CD4-positive, alpha-beta T cell treated with Interleukin-17A for 4 hours (primary cell): ENCODE results near the gene TRIM50.
"Not testable (repeated sequence)": the region's sequence is repeated elsewhere in the genome, so short reads cannot be mapped to it uniquely, and the experiment has no call there.

Experiments used
- DNase-seq: peaks from one replicate; pipeline ENCODE4 v3.0.0-alpha.2; 2020; ENCODE audit warnings: mixed read lengths

TRIM50 gene

DNA sequence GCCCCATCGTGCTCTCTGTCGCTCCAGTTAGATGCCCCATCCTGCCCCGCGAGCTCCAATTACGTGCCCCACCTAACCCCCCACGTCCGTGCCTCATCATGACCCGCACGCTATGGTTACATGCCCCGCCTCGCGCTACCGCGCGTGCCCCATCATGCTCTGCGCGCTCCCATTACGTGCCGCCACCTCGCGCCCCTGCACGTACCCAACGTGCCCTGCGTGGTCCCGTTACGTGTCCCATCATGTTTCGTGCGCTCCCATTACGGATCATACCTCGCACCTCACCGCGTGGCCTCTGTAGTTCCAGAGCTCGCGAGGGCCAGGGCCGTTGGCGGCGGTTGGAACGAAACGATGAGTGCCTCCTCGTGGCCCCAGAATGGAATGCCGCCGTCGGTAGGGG is at the start of gene TRIM50, which contains the start of gene FKBP6:
Gene TRIM50, minus strand, starts transcription at position 161 of the 400 bp plus-strand sequence. CDS start 3,295 bp downstream, outside the sequence.
Gene FKBP6, plus strand, starts transcription at position 240 of the 400 bp plus-strand sequence. CDS start 268 bp downstream, outside the sequence.
- not testable (repeated sequence) for DNase-seq

DNA sequence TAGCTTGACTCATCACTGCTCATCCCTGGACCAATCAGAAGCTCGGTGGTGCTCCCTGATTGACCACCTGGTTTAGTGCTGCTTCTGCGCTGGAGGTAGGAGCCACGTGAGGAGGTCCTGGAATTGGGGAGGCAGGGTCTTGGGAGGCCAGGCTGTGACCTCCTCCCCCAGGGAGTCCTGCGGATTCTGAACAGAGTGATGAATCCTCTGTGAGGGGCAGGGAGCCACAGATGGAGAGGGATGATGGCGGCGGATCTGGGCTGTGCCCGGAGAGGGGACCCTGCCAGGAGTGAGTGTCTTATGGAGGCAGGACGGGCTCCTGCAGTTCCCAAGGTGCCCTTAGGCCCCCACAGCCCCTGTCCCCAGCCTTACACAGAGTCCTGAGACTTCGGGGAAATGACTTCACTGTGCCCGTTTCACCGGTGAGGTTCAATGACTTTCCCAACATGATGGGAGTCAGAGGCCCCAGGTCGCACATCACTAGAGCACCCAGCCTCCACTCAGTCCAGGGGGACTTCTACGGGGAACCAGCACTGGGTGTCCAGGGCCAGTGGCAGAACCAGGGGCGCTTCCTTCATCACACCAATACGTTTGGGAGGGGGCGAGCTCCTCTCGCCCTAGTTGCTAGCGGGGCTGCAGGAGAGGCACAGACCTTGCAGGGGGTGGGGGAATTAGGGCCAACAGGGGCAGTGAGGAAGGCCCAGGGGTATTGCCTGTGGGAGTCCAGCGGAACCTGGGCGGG is 49.0 kb upstream of the TRIM50 start:
- DNase-seq: no peak

DNA sequence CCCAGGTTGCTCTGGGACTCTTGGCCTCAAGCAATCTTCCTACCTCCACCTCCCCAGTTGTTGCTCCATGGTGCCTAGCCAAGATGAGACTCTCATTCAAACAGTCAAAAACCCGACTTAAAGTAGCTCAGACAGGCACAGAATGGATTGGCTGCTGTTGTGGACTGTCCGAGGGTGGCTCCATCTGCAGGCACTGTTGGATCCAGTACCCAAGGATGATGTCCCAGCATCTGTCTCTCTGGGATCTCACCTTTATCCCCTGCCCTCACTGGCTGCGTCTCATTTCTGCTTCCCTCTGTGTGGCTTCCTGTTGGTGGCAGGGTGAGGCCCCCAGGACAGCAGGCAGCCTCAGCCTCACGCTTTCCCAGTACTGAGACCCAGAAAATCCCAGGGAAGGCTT is 48.4 kb upstream of the TRIM50 start:
- DNase-seq: not testable (repeated sequence)

DNA sequence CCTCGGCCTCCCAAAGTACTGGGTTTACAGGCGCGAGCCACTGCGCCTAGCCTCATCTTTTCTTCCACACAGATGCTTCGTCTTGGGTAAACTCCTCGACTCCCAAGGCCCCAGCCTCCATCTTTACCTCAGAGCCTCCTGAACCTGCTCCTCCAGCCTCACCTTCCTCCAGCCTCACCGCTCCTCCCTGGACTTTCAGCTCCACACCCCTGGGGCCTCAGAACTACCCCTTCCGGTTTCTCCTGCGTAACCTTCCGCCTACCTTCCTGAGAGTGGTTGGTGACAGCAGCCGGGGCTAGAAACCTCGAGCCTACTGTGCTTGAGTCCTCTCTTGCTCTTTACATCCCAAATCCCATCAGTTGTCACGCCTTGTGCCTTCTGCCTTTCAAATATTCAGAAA is 45.9 kb upstream of the TRIM50 start:
- DNase-seq: no peak

- DNase-seq: no peak
Measured at GRCh38 chr7:73369622-73370021, 41.7 kb upstream of the TRIM50 start.

DNA sequence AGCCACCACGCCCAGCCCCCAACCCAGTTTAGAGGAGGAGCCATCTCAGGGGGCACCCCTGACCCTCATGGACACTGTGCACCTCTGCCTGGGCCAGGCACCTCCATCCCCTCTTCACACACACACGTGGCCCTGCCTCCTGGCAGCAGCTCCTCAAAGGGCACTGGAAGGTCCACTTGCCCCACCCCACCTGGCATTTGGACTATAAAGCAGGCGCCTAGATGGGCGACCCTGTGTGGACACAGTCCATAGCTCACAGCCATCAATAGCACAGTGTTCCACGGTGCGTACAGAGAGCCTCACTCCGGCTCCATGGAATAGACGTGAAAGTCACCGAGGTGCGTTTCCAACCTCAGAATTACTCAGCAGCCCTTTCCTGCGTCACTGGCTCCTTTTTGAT is 41.1 kb upstream of the TRIM50 start:
- DNase-seq: no peak

- DNase-seq: no peak
Measured at GRCh38 chr7:73366990-73367389, 39.1 kb upstream of the TRIM50 start.

- DNase-seq: no peak
Measured at GRCh38 chr7:73366127-73366526, 38.2 kb upstream of the TRIM50 start.

GRCh38 chr7:73364006-73364728 is 36.3 kb upstream of the TRIM50 start:
- no peak for DNase-seq

DNA sequence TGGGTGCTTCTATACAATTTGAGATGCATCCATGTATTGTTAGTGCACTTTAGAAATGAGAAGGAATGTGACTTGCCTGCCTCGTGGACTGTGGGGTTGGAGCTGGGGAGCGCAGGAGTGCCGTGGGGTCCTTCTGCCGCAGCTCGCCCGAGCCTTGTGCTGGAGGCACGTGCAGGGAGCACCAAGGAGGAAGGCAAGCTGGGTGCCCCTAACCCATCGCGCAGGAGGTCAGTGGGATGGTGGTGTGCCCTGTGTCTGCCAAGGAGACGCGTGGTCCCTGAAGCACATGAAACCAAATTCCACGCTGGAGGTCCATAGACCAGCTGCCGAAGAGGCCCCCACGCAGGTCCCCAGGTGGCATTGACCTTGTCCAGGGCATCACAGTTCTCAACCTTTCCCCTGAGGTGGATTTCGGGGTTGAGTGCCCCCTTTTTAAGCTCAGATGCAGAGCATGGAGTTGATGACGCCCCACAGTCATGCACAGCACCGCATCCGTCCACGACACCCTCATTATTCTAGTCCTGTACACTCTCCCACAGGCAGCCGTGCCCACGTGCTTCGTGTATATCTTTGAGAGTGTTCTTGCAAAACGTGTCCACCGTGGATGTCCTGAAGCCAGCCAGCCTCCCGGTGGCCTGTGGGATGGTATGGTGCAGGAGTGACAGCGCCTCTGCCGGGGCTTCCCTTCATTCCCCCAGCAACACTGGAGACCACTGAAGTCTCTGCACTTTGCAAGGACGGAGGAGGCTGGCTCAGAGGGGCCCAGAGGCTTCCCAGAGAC is 35.5 kb upstream of the TRIM50 start:
- DNase-seq: no peak

DNA sequence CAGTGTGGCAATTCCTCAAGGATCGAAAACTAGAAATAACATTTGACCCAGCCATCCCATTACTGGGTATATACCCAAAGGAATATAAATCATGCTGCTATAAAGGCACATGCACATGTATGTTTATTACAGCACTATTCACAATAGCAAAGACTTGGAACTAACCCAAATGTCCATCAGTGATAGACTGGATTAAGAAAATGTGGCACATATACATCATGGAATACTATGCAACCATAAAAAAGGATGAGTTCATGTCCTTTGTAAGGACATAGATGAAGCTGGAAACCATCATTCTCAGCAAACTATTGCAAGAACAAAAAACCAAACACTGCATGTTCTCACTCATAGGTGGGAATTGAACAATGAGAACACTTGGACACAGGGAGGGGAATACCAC is 32.7 kb upstream of the TRIM50 start:
- not testable (repeated sequence) for DNase-seq

DNA sequence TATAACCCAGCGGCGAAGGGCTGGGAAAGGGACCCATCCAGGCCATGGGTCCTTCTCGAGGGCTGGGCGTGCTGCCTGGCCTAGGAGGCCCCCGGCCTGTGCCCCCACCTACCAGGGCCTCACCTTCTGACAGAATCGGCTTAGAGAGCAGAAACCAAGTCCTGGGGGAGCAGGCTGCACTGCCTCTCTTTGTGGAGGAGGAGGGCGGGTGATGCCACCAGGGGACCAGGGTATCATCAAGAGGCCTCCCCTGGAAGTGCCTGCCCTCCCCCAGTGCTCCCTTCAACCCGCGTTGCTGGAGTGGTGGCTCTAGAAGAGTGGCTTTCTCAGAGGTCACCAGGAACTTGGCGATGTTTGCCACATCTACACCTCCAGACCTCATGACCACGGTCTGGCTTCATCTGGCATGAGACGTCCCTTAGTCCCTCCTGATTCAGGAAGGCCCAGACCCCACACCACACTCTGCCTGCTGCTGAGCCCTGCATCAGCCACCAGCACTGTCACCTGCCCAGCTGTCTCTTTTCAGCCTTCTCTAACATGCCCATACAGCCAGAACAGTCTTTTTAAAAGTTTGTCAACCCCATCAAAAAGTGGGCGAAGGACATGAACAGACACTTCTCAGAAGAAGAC is 32.0 kb upstream of the TRIM50 start:
- DNase-seq: no peak

- no peak for DNase-seq
Measured at GRCh38 chr7:73359306-73359705, 31.4 kb upstream of the TRIM50 start.

GRCh38 chr7:73358590-73359275 is 30.9 kb upstream of the TRIM50 start:
- no peak for DNase-seq

DNA sequence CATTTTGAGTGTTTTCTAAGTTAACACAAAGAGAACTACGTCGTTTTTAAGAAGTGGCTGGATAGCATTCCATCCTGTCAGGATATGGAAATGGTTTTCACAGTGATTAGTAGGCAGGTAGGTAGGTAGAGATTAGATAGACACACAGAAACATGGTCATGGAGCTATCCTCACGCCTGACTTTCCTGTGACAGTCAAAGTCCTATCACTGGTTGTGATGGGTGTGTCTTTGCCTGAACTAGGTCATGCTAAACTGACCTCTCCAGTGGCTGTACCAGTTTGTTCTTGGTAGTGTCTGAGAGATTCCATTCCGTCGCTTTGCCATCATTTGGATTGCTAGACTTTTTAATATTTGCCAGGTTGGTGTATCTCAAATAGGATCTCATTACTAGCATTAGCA is 28.3 kb upstream of the TRIM50 start:
- DNase-seq: no peak

DNA sequence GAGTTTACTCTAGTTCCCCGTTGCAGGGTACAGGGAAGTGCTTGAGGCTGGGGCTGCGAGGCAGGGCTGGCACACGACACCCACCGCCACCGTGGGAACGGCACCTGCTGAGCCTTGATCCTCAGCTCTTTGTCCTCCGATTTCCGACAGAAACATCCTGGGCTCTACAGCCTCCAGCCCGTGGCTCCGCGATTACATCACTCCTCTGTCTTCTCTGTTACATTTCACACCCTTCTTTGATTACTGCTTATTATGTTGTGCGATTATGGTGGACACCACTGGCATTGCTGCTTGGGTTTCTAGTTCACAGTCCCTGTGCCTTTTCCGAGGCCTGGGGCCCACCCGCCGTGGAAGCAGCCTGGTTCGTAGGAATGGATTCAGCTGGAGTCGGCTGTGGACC is 26.9 kb upstream of the TRIM50 start:
- DNase-seq: no peak

- no peak for DNase-seq
Measured at GRCh38 chr7:73354196-73354595, 26.3 kb upstream of the TRIM50 start.

DNA sequence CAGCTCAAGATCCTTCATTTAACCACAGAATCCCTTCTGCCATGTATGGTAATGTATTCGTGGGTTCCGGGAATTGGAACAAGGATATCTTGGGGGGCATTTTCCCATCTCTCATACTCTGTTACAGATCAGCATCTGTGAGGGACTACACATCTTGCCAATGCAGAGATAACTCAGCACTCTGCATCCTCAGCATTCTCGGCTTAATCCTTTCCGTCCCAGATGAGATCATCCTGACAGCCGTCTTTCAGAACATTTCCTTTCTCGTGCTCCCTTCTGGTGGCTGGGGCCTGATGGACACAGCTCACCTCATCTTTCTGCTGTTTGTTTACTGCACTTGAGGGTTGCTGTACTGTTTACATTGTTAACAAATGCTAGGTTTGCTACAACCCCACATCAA is 25.4 kb upstream of the TRIM50 start:
- no peak for DNase-seq

DNA sequence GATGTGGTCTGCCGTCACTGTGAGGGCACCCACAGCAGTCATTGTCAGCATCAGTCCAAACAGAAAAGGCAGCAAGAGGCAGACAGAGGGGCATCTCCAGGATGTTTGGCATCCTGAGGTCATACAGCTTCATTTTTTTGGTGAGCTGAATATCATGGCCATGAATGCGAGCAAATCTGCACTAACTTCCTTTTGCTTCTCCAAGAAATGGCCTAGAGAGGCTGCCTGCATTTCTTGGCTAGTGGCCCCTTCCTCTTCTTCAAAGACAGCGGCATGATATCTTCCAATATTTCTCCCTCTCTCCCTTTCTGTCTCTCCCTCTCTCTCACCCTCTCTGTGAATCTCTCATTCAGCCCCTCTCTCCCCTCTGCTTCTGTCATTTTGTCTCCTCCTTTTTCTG is 24.9 kb upstream of the TRIM50 start:
- no peak for DNase-seq

- no peak for DNase-seq
Measured at GRCh38 chr7:73351447-73352167, 23.7 kb upstream of the TRIM50 start.

DNA sequence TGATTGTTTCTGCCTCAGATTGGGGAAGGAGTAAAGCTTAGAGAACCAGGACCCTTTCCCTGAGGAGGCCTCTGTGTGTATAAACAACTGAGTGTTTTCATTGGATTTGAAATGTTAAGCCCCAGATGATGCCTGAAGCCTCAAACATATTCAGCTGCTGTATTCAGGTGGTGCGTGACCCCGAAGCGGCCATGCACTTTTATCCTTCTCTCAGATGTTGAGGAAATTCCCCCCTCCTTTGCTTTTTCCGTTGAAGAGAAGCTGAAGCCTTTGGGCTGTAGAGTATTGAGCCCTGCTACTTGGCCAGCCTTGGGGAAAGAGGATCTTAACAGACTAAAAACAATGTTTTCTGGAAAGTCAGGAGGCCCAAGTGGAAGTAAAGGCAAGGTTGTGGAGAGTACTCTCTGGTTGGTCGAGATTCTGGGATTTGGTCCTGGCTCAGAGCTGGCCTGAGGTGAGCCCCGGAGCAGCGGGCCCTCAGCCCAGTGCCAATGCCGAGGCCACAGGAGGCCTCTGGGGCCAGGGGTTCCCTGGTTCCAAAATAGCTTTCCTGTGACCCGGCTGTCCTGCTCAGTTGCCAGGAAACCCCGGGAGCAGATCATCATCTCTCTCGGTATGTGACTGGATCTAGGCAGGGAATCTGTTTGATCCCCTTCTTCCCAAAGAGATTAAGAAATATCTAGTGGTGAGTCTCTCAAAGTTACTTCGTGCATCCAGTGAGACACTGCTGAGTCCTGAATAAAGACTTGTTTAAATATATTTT is 22.6 kb upstream of the TRIM50 start:
- no peak for DNase-seq
